H1 (cell line): ENCODE data around the gene RPS19. TPM values are rescaled to one million over a fixed set of nuclear protein-coding genes. Genes with fewer than 3 reads are reported as not detected.

Source experiments
- CTCF ChIA-PET: fragments of 300-600 bp; sonication (Branson Sonifier 250); formaldehyde crosslinking; loops from one replicate; lab custom pipeline; 2021; ENCODE audit not compliant: partially characterized antibody; lab: Charles Lee
- POLR2A ChIA-PET: fragments of 300-600 bp; sonication (Branson Sonifier 250); formaldehyde crosslinking; loops from one replicate; lab custom pipeline; 2021; ENCODE audit warnings: inconsistent platforms; ENCODE audit not compliant: partially characterized antibody; lab: Charles Lee
- DNase-seq, 2 experiments: peaks; one replicate each; pipeline versions ENCODE4 v3.0.0 to v3.0.0-alpha.2; 2010 to 2022; ENCODE audit warnings: low spot score in 2 of 2, low read depth in 1 of 2, mixed read lengths in 1 of 2
- FAIRE-seq: peaks from 2 replicates; lab custom pipeline; 2011; peaks lifted over from hg19 to GRCh38; lab: Jason Lieb, UNC
- H2AFZ ChIP-seq: 2 replicates; pipeline ENCODE4 v1.8.1; 2012; ENCODE audit warnings: low read length, inconsistent platforms
- H2AK5ac ChIP-seq: 2 replicates; pipeline ENCODE4 v1.6.1; 2013; ENCODE audit warnings: low read depth, low read length
- H2BK120ac ChIP-seq: replicated peaks from 2 replicates; pipeline ENCODE3; 2013; ENCODE audit warnings: low read depth, low read length, inconsistent platforms
- H2BK12ac ChIP-seq: 2 replicates; pipeline ENCODE4 v1.6.1; 2013; ENCODE audit warnings: low read depth, low read length
- H2BK15ac ChIP-seq: 2 replicates; pipeline ENCODE4 v1.6.1; 2013; ENCODE audit warnings: low read length
- H2BK20ac ChIP-seq: 2 replicates; pipeline ENCODE4 v1.6.1; 2013; ENCODE audit warnings: low read length
- H2BK5ac ChIP-seq: 2 replicates; pipeline ENCODE4 v1.6.1; 2013; ENCODE audit warnings: low read depth, low read length
- H3K14ac ChIP-seq: 2 replicates; pipeline ENCODE4 v1.6.1; 2013; ENCODE audit warnings: inconsistent platforms; ENCODE audit not compliant: insufficient read length
- H3K18ac ChIP-seq: 2 replicates; pipeline ENCODE4 v1.6.1; 2013; ENCODE audit warnings: low read length; ENCODE audit errors: extremely low read depth
- H3K23ac ChIP-seq: 2 replicates; pipeline ENCODE4 v1.6.1; 2013; ENCODE audit warnings: inconsistent platforms; ENCODE audit not compliant: insufficient read length
- H3K23me2 ChIP-seq: 2 replicates; pipeline ENCODE4 v1.6.1; 2013; ENCODE audit warnings: low read depth, low read length
- H3K27ac ChIP-seq: 2 replicates; pipeline ENCODE4 v1.6.1; 2011; ENCODE audit warnings: low read depth, low read length, inconsistent platforms
- H3K27me3 ChIP-seq, 4 experiments: replicated peaks in 1 of 4; 1 replicate in 1 of 4; 2 replicates in 3 of 4; pipeline versions ENCODE4 v1.6.1 to v1.8.1; 2011 to 2013; ENCODE audit warnings: low read length in 3 of 4, mild to moderate bottlenecking in 3 of 4, inconsistent platforms in 2 of 4, mixed read lengths in 2 of 4, moderate library complexity in 1 of 4; ENCODE audit not compliant: control insufficient read depth in 3 of 4, insufficient read depth in 3 of 4; ENCODE audit errors: extremely low read depth in 1 of 4
- H3K36me3 ChIP-seq, 4 experiments: 2 replicates each; pipeline versions ENCODE4 v1.6.1 to v1.8.1; 2011 to 2013; ENCODE audit warnings: mild to moderate bottlenecking in 4 of 4, low read length in 3 of 4, moderate library complexity in 2 of 4, control low read depth in 1 of 4, inconsistent platforms in 1 of 4; ENCODE audit not compliant: insufficient read depth in 4 of 4, control insufficient read depth in 2 of 4
- H3K4ac ChIP-seq: replicated peaks from 2 replicates; pipeline ENCODE3; 2013; ENCODE audit warnings: low read length, low read depth, mixed read lengths, inconsistent platforms; ENCODE audit not compliant: insufficient read length
- H3K4me1 ChIP-seq, 4 experiments: replicated peaks in 1 of 4; 1 replicate in 1 of 4; 2 replicates in 3 of 4; pipeline versions ENCODE4 v1.6.1 to v1.8.1; 2011 to 2013; ENCODE audit warnings: low read length in 3 of 4, inconsistent platforms in 2 of 4, mixed read lengths in 1 of 4; ENCODE audit not compliant: insufficient read depth in 4 of 4, control insufficient read depth in 3 of 4
- H3K4me2 ChIP-seq, 2 experiments: 2 replicates each; pipeline versions ENCODE4 v1.6.1 to v1.8.1; 2011 to 2013; ENCODE audit warnings: low read depth in 2 of 2, low read length in 2 of 2, control low read depth in 1 of 2, inconsistent platforms in 1 of 2, mild to moderate bottlenecking in 1 of 2; ENCODE audit not compliant: insufficient read depth in 1 of 2
- H3K4me3 ChIP-seq, 4 experiments: fragments of 200-600, 300-600 bp in 1 of 4; sonication (generic), shearing (Covaris generic), sonication (Bioruptor Twin) in 1 of 4; 2 replicates each; pipeline versions ENCODE4 v1.5.1 to v1.8.1; 2011 to 2016; ENCODE audit warnings: low read length in 4 of 4, low read depth in 3 of 4, control low read depth in 2 of 4, inconsistent platforms in 2 of 4, mild to moderate bottlenecking in 2 of 4, mixed read lengths in 1 of 4, moderate library complexity in 1 of 4; ENCODE audit not compliant: insufficient read depth in 2 of 4; ENCODE audit errors: extremely low read depth in 1 of 4
- H3K56ac ChIP-seq: replicated peaks from 2 replicates; pipeline ENCODE3; 2013; ENCODE audit warnings: low read depth, mild to moderate bottlenecking, mixed read lengths, low read length, inconsistent platforms; ENCODE audit not compliant: insufficient read length
- H3K79me1 ChIP-seq: 2 replicates; pipeline ENCODE4 v1.6.1; 2013; ENCODE audit warnings: low read depth, low read length, control low read depth
- H3K79me2 ChIP-seq, 2 experiments: 2 replicates each; pipeline versions ENCODE4 v1.6.1 to v1.8.1; 2012 to 2013; ENCODE audit warnings: low read length in 2 of 2, mild to moderate bottlenecking in 2 of 2, inconsistent platforms in 1 of 2; ENCODE audit not compliant: insufficient read depth in 2 of 2, control insufficient read depth in 1 of 2
- H3K9ac ChIP-seq, 4 experiments: replicated peaks in 1 of 4; 1 replicate in 1 of 4; 2 replicates in 3 of 4; pipeline versions ENCODE4 v1.6.1 to v1.8.1; 2011 to 2013; ENCODE audit warnings: low read depth in 3 of 4, low read length in 3 of 4, control low read depth in 2 of 4, mild to moderate bottlenecking in 2 of 4, moderate library complexity in 2 of 4, inconsistent platforms in 1 of 4; ENCODE audit errors: extremely low read depth in 1 of 4
- H3K9me3 ChIP-seq, 2 experiments: 2 replicates each; pipeline versions ENCODE4 v1.6.1 to v1.8.1; 2012 to 2013; ENCODE audit warnings: mild to moderate bottlenecking in 2 of 2, moderate library complexity in 2 of 2, control low read depth in 1 of 2, inconsistent platforms in 1 of 2, low read depth in 1 of 2, low read length in 1 of 2, mixed read lengths in 1 of 2; ENCODE audit not compliant: insufficient read depth in 2 of 2
- H4K20me1 ChIP-seq, 2 experiments: replicated peaks in 1 of 2; 2 replicates each; pipeline versions ENCODE3 to v1.8.1; 2011 to 2013; ENCODE audit warnings: inconsistent platforms in 2 of 2, low read length in 2 of 2, mild to moderate bottlenecking in 1 of 2; ENCODE audit not compliant: insufficient read depth in 2 of 2, control insufficient read depth in 1 of 2
- H4K5ac ChIP-seq: 2 replicates; pipeline ENCODE4 v1.6.1; 2013; ENCODE audit warnings: low read length, low read depth, mixed read lengths, inconsistent platforms; ENCODE audit not compliant: insufficient read length
- H4K8ac ChIP-seq: 2 replicates; pipeline ENCODE4 v1.8.0; 2013; ENCODE audit warnings: mild to moderate bottlenecking, moderate library complexity, low read length, inconsistent platforms; ENCODE audit not compliant: insufficient read depth; ENCODE audit errors: extremely low read depth
- H4K91ac ChIP-seq: replicated peaks from 2 replicates; pipeline ENCODE3; 2013; ENCODE audit warnings: low read length, mixed read lengths, inconsistent platforms; ENCODE audit not compliant: insufficient read length
- BCL11A ChIP-seq, 2 experiments: IDR thresholded peaks; one replicate each; pipeline ENCODE4 v1.6.1; 2011; ENCODE audit warnings: low read depth in 2 of 2, low read length in 2 of 2, mild to moderate bottlenecking in 2 of 2
- CBX8 ChIP-seq: fragments of 300-800, 300-1000 bp; sonication (generic); IDR thresholded peaks from 2 replicates; pipeline ENCODE4 v1.7.1; 2016; ENCODE audit warnings: low read depth, low read length, borderline replicate concordance
- CHD1 ChIP-seq: IDR thresholded peaks from 2 replicates; pipeline ENCODE4 v1.6.1; 2012; ENCODE audit warnings: low read depth, low read length, improper control_type of control experiment
- CTBP2 ChIP-seq: IDR thresholded peaks from 2 replicates; pipeline ENCODE4 v1.7.0; 2011; ENCODE audit warnings: borderline replicate concordance, mild to moderate bottlenecking, moderate library complexity, mixed read lengths, low read length; ENCODE audit not compliant: insufficient read depth, insufficient read length
- KDM1A ChIP-seq: fragments of 200-600, 300-600 bp; sonication (generic); IDR thresholded peaks from 2 replicates; pipeline ENCODE4 v1.7.1; 2016; ENCODE audit warnings: mild to moderate bottlenecking, low read length, borderline replicate concordance
- POLR2A ChIP-seq, 2 experiments: IDR thresholded peaks; 1 replicate in 1 of 2; 2 replicates in 1 of 2; pipeline ENCODE4 v1.6.1; 2011; ENCODE audit warnings: low read depth in 2 of 2, low read length in 2 of 2, mild to moderate bottlenecking in 2 of 2; ENCODE audit errors: control extremely low read depth in 1 of 2
- SIRT6 ChIP-seq: IDR thresholded peaks from one replicate; pipeline ENCODE4 v1.7.1; 2012; ENCODE audit warnings: low read length, inconsistent platforms
- SP2 ChIP-seq: IDR thresholded peaks from 2 replicates; pipeline ENCODE4 v1.6.1; 2012; ENCODE audit warnings: mild to moderate bottlenecking, low read length, inconsistent platforms
- TAF1 ChIP-seq: IDR thresholded peaks from 2 replicates; pipeline ENCODE4 v1.6.1; 2011; ENCODE audit warnings: mild to moderate bottlenecking, low read depth, low read length
- ZNF274 ChIP-seq: IDR thresholded peaks from 2 replicates; pipeline ENCODE4 v1.7.0; 2012; ENCODE audit warnings: low read length, borderline replicate concordance; ENCODE audit errors: extremely low read depth
- WGBS, 2 experiments: shearing (Covaris generic) in 1 of 2; methylation state at CpG; one replicate each; pipeline versions ENCODE4 v1.1.6 to v1.1.7; 2013 to 2015; ENCODE audit warnings: low lambda C conversion rate in 2 of 2, mixed read lengths in 2 of 2, inconsistent platforms in 1 of 2, low coverage in 1 of 2, missing lambda C conversion rate in 1 of 2; ENCODE audit not compliant: insufficient replicate concordance in 2 of 2, insufficient coverage in 1 of 2, insufficient read length in 1 of 2; ENCODE audit errors: extremely low coverage in 1 of 2, missing lambda C conversion rate in 1 of 2; 5-methylcytosine and 5-hydroxymethylcytosine counted together
- polyA plus RNA-seq, 7 experiments: library from polyadenylated mRNA; depleted of rRNA in 3 of 7; stranded (reverse) in 5 of 7; unstranded in 2 of 7; fragments of >200 nt in 5 of 7; fragments of 200-250 nt in 2 of 7; gene quantifications; 1 replicate in 5 of 7; 2 replicates in 1 of 7; 4 replicates in 1 of 7; pipeline versions ENCODE4 v1.2.1 to v1.2.3, GENCODE V29; 2011 to 2013; ENCODE audit warnings: missing spikeins in 2 of 7, mixed read lengths in 2 of 7
- total RNA-seq: library from RNA; stranded (reverse); fragmentation: NEBNext Ultra II Directional; extraction: Animal tissue kit (Norgen Biotek cat#: 25700); gene quantifications from 2 replicates; pipeline ENCODE4 v1.2.1, GENCODE V29; 2021

Gene RPS19
- total and polyA plus RNA-seq, 2 of the 8 experiments (the other 6 are each of a cell fraction or from before 2014, with no cell fraction given): 2,817 to 5,751 TPM

DNA sequence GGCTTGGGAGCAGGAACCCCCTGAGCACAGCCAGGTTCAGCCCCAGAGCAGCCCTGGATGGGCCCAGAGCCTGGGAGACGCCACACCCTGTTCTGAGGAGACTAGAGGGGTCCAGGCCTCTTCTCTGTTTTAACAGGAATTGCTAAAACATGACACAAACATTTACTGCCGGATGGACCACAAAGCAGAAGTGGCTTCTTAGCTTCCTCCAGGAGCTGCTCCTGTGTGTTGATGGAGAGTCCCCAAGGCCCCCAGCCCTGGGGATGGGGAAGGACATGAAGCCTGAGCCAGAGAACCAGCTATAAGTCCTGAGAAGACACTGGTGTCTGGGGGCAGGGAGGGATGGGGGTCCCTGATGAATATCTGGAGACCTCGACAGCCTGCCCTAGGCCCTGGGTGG, 49.0 kb upstream of the RPS19 start:
- Histone ChIP-seq H3K79me1 (no peaks in the 10 kb centered on the region; the same call in 1 of the 2 replicates), H2BK12ac (no peak overlapping the region), H3K56ac (no peak overlapping the region), H2BK5ac (no peak overlapping the region), H2BK20ac (no peak overlapping the region), H3K9ac (no peak overlapping the region), H4K20me1 (peaks cover 0 to 1% of the 10 kb centered on the region in 2 experiments), H2BK120ac (no peak overlapping the region), H3K23me2 (no peaks in the 10 kb centered on the region), H3K27ac (no peak overlapping the region), H3K14ac (no peak overlapping the region), H2AFZ (no peak overlapping the region), H3K18ac (no peak overlapping the region), H3K36me3 (no peaks in the 10 kb centered on the region), H3K9me3 (peaks cover 79 to 81% of the 10 kb centered on the region in 2 experiments), H3K4me3 (no peak overlapping the region), H2AK5ac (no peak overlapping the region), H4K8ac (no peak overlapping the region), H4K5ac (no peak overlapping the region), H3K27me3 (no peaks in the 10 kb centered on the region), H2BK15ac (no peak overlapping the region), H3K4me2 (no peak overlapping the region), H3K4me1 (no peaks in the 10 kb centered on the region), H3K79me2 (no peaks in the 10 kb centered on the region), H4K91ac (no peak overlapping the region), H3K4ac (no peak overlapping the region), H3K23ac (no peak overlapping the region)
- ChIA-PET POLR2A (interaction anchor here (1.2 kb wide), 1 partner anchor 48 kb away, joined by 3 read pairs; no protein-coding TSS in a partner anchor), CTCF (interaction anchor here (0.6 to 1.8 kb wide), 5 partner anchors 12 to 679 kb away, joined by 3 to 7 read pairs (median 3); no protein-coding TSS in a partner anchor)
- DNase-seq (no peak), FAIRE-seq (no peak)
- 70% methylated on average over 3 of the region's 3 CpGs; no CpG with 5 or more reads in 1 of the 2 experiments for WGBS, 2 experiments
- TF ChIP-seq SP2 (no peak), BCL11A (IDR thresholded peaks at IDR 0.05; ENCODE audit: low read depth in 2 of 2, low read length in 2 of 2) (no peak), ZNF274 (no peak), SIRT6 (no peak), CBX8 (no peak), POLR2A (IDR thresholded peaks at IDR 0.05; ENCODE audit: control extremely low read depth in 1 of 2, low read depth in 2 of 2, low read length in 2 of 2) (no peak), KDM1A (no peak), CHD1 (no peak), TAF1 (no peak), CTBP2 (no peak)
